ENCODE measurements around the gene LRRC14B.
"Not testable (repeated sequence)": the region's sequence is repeated elsewhere in the genome, so short reads cannot be mapped to it uniquely, and the experiment has no call there.

Gene LRRC14B

GRCh38 chr5:199950-200645 is 8.8 kb downstream of the LRRC14B start:
- H3K4me3 ChIP-seq (ENCODE audit: low read length), result no peak overlapping the region

DNA sequence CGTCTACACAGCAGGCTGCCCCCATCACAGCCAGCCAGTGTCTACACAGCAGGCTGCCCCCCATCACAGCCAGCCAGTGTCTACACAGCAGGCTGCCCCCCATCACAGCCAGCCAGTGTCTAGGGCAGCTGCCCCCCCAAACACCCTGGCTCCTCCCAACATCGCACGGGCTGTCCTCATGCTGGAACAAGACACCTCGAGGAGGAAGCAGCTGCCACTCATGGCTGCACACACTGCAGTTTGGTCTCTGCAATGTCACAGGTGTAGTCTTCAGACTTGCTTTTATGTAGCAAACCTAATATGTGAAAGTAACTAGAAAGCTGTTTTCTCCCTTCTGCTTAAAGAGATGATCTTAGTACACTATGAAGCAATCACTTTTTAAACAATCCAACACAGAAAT is 9.7 kb downstream of the LRRC14B start:
- no peak overlapping the region for H3K4me3 ChIP-seq (ENCODE audit: low read length)

More at GRCh38 chr5:199950-200645, 8.8 kb downstream of the LRRC14B start:
- no peak for DNase-seq (ENCODE audit: low read depth, low spot score)

GRCh38 chr5:201672-202071 is 10.4 kb downstream of the LRRC14B start:
- DNase-seq (ENCODE audit: low read depth, low spot score), result no peak

More for the DNA sequence above, 9.7 kb downstream of the LRRC14B start:
- no peak for DNase-seq (ENCODE audit: low read depth, low spot score)

GRCh38 chr5:203246-203930 is 12.1 kb downstream of the LRRC14B start:
- no peak for DNase-seq (ENCODE audit: low read depth, low spot score)
- H3K4me3 ChIP-seq (ENCODE audit: low read length), result no peak overlapping the region

More at GRCh38 chr5:201672-202071, 10.4 kb downstream of the LRRC14B start:
- no peak overlapping the region for H3K4me3 ChIP-seq (ENCODE audit: low read length)

DNA sequence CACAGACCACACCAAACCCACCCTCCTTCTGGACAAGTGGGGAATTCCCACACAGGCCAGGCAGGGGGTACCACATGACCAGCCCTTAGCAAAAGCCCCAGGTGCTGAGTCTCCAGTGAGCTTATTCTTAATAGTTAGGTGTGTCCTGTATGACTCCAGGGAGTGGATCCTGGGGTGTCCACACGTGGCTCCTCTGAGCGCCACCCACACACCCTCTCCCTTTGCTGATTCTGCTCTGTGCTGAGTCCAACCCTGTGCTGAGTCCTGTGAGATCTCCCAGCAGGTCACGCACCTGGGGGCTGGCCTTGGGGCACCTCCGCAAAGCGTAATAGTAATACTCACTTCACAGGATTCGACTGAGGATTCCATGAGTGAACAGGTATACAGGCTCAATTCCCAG is 12.7 kb downstream of the LRRC14B start:
- no peak overlapping the region for H3K4me3 ChIP-seq (ENCODE audit: low read length)
- no peak for DNase-seq (ENCODE audit: low read depth, low spot score)

GRCh38 chr5:204462-204861 is 13.2 kb downstream of the LRRC14B start:
- no peak for DNase-seq (ENCODE audit: low read depth, low spot score)
- no peak overlapping the region for H3K4me3 ChIP-seq (ENCODE audit: low read length)

DNA sequence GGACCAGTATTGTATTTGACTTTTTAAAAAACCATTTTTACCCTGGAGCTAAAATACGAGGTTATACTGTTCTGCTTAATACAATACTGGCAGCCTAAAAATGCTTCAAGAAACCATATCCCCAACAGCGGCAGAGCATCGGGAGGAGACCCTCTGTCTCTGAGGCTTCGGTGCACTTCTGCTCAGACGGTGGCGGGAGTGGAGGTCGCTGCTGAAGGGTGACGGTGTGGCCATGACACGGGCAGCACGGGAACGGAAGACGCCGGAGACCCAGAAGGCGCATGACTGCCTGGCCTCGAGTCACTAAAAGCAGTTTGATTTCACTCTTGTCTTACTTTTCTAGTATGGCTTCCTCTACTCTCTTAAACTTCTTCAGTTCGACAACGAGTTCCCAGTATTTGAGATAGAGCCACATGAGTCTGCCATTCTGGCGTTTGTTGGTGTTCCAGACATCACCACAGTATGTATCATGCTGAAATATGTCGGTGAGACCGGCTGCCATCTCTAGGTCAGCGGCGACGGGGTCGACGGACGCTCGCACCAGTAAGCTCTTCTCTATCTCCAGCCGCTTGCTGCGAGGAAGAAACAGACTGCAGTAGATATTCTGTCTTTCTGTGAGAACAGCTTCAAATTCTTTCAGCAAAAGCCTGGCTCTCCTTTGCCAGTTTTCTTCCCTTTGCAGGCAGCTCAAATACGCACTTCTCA is 13.8 kb downstream of the LRRC14B start:
- no peak for DNase-seq (ENCODE audit: low read depth, low spot score)
- H3K4me3 ChIP-seq (ENCODE audit: low read length), result no peak overlapping the region

- no peak for DNase-seq (ENCODE audit: low read depth, low spot score)
- H3K4me3 ChIP-seq (ENCODE audit: low read length), result no peak overlapping the region
These were observed 15.1 kb downstream of the LRRC14B start for GRCh38 chr5:206406-206805.

GRCh38 chr5:206927-207536 is 15.7 kb downstream of the LRRC14B start:
- no peak for DNase-seq (ENCODE audit: low read depth, low spot score)
- H3K4me3 ChIP-seq (ENCODE audit: low read length), result no peak overlapping the region

- DNase-seq (ENCODE audit: low read depth, low spot score), result no peak
These were observed 16.3 kb downstream of the LRRC14B start for GRCh38 chr5:207599-207998.

DNA sequence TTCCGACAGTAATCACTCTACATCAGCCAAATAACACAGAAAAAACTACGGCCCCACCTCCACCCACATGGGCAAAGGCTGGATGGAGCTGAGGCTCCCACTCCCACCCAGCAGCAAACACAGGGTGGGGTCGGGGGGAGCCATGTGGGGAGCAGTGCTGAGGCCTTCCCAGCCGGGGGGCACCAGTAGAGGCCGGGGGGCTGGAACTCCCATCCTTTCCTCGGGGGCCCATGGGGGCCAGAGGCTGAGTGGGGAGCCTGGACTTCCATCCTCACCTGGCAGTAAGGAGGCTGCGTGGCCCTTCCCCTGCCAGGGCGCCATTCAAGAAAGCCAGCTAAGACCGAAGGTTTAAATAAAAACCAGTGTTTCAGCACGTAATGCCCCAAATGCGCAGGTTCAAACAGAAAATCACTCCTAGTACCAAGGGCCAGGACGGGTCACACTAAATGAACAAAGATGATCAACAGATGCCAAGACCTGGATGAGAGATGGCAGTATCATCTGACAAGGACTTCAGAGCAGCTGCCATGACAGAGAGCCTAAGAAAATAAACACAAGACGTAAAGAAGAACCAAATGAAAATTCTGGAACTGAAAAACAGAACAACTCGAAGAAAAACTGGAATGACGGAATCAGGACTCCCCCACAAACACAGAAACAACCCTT is 17.3 kb downstream of the LRRC14B start:
- no peak for DNase-seq (ENCODE audit: low read depth, low spot score)

More at GRCh38 chr5:207599-207998, 16.3 kb downstream of the LRRC14B start:
- no peak overlapping the region for H3K4me3 ChIP-seq (ENCODE audit: low read length)

DNA sequence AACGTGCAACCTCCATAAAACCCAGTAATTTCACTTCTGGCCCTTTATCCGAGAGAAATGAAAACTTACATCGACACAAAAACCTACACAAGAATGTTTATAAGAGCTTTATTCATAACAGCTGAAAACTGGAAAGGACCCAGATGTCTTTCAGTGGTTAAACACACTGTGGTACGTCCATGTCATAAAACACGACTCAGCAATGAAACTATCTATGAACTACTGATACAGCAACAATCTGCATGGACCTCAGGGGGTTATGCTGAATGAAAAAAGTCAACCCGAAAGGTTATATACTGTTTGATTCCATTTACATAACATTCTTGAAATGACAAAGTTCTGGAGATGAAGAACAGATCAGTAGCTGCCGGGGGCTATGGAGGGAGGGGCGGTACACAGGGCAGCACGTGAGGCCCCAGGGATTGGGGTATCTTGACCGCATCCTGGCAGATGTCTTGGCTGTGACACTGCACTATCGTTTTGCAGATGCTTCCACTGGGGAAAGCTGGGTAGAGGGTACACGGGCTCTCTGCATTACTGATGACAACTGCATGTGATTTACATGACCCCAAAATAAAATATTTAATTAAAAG is 22.6 kb downstream of the LRRC14B start:
- no peak for DNase-seq (ENCODE audit: low read depth, low spot score)
- no peak overlapping the region for H3K4me3 ChIP-seq (ENCODE audit: low read length)

More for the DNA sequence above, 17.3 kb downstream of the LRRC14B start:
- no peak overlapping the region for H3K4me3 ChIP-seq (ENCODE audit: low read length)

DNA sequence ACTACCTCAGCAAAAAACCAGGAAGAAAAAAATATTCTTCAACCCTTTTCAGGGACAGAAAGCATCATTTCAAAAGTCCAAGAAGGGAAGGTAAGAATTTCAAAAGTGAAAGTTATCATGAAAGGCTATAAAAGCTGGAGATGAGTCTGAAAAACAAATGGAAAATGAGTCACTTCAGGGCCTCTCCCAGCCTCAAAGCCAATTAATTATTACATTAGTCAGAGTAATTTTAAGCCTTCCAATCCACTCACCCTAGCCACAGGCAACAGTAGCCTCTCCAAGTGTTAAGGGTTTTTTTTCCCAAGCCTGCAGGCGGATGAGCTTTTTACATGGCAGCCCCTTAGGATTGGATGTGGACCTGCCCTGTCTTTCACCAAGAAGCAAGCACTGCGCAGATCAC is 24.0 kb downstream of the LRRC14B start:
- not testable (repeated sequence) for H3K4me3 ChIP-seq (ENCODE audit: low read length)

DNA sequence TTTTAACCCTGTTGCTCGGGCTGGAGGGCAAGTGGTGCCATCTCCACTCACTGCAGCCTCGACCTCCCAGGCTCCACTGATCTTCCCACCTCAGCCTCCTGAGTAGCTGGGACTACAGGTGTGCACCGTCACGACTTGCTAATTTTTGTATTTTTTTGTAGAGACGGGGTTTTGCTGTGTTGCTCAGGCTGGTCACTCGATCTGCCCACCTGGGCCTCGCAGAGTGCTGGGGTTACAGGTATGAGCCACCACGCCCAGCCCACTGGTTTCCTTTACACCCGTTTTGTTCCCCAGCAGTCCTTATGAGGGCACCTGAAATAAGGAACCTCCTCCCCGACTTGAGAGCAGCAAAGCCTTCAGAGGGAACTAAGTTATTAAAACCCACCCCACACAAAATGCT is 24.8 kb downstream of the LRRC14B start:
- not testable (repeated sequence) for DNase-seq (ENCODE audit: low read depth, low spot score); H3K4me3 ChIP-seq (ENCODE audit: low read length)

More for the DNA sequence above, 24.0 kb downstream of the LRRC14B start:
- not testable (repeated sequence) for DNase-seq (ENCODE audit: low read depth, low spot score)

GRCh38 chr5:217494-218456 is 26.5 kb downstream of the LRRC14B start, which contains the start of the genes CCDC127 and SDHA:
CCDC127 (minus strand) TSS chr5:218153; CDS start chr5:216849, 1,304 bp downstream.
SDHA (plus strand) TSS chr5:218320; CDS start chr5:218356, 36 bp downstream.
- peak; percentile 85 for DNase-seq (ENCODE audit: low read depth, low spot score)
- peak within 1 kb of the TSS; percentile 81 for H3K4me3 ChIP-seq (ENCODE audit: low read length)

- peak overlapping the region; percentile 81 for H3K4me3 ChIP-seq (ENCODE audit: low read length)
- DNase-seq (ENCODE audit: low read depth, low spot score), result no peak
These were observed 27.4 kb downstream of the LRRC14B start for GRCh38 chr5:218457-219291.

GRCh38 chr5:219460-219863 is 28.2 kb downstream of the LRRC14B start:
- DNase-seq (ENCODE audit: low read depth, low spot score), result peak; percentile 22
- H3K4me3 ChIP-seq (ENCODE audit: low read length), result peak overlapping the region; percentile 81

All from Jurkat, Clone E6-1 (cell line).